ENCODE measurements around the gene RELCH.

RELCH gene

DNA sequence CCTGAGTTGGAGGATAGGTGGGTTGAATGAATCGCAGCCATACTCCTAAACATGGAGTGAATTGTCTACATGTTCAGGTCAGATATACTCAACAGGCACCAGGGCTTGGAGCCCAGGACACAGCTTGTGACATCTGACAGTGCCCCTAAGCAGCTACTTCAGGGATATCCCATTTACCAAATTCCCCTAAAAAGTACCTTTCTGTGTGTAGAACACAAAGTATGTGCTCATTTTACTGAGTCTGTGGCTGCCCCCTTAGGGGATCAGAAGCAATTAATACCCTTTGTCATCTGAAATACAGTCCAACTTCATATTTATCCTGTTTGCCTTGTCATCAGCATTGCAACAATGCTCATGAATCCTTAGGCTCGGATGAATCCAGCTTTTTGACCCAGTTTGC, 158.9 kb downstream of the RELCH start:
- DNase-seq: no peak

GRCh38 chr18:62346333-62347088, 159.5 kb downstream of the RELCH start:
- DNase-seq: no peak

DNA sequence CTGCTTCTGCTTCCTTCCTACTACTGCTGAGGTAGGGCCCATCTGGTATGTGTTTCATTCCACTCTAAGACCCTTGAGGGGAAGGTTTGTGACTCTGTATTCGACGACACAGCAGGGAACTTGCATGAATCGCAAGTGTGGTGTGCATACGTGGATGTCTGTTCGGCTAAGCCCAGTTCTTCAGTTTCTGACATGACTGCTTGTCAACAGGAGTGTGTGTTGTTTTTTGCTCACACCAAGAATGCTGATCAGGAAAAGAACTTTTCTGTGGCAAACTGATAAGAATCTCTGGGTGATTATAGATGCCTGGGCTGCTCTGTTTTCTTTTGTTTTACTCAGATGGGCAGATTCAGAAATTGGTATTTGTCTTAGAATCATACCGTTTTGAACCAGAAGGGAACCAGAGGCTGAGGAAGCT, 160.0 kb downstream of the RELCH start:
- no peak for DNase-seq

- no peak for DNase-seq
Observed at GRCh38 chr18:62348474-62348873, 161.4 kb downstream of the RELCH start.

DNA sequence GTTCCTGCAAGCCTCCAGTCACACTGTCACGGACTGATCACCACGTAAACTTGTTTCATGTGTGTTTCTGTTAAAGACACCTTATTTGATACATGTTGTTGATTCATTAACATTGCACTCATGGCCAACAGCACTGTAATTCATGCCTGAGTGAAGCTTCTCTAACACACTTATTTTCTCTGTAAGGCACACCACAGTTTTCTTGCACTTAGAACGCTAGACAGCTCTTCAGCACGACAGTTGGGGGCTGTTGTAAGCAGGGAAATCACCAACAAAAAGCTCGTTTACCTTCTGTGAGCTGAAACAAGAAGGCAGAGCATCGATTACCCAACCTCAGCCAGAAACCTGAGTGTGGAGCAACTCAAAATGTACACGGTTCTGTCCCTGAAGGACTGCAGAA, 166.1 kb downstream of the RELCH start:
- DNase-seq: no peak

GRCh38 chr18:62354151-62354550, 167.1 kb downstream of the RELCH start:
- no peak for DNase-seq

GRCh38 chr18:62357079-62357719, 170.1 kb downstream of the RELCH start:
- no peak for DNase-seq
